GM12873 (cell line): Measurements from ENCODE around the gene RLF.

ENCODE experiments used
- TF ChIP-seq, protein P1 (sequence below): IDR thresholded peaks from 2 replicates; pipeline ENCODE4 v1.5.1; 2012; ENCODE audit warnings: low read depth, mild to moderate bottlenecking, moderate library complexity, low read length, control low read depth; ENCODE audit not compliant: insufficient read depth; ENCODE audit errors: missing control alignments

RLF gene, protein sequence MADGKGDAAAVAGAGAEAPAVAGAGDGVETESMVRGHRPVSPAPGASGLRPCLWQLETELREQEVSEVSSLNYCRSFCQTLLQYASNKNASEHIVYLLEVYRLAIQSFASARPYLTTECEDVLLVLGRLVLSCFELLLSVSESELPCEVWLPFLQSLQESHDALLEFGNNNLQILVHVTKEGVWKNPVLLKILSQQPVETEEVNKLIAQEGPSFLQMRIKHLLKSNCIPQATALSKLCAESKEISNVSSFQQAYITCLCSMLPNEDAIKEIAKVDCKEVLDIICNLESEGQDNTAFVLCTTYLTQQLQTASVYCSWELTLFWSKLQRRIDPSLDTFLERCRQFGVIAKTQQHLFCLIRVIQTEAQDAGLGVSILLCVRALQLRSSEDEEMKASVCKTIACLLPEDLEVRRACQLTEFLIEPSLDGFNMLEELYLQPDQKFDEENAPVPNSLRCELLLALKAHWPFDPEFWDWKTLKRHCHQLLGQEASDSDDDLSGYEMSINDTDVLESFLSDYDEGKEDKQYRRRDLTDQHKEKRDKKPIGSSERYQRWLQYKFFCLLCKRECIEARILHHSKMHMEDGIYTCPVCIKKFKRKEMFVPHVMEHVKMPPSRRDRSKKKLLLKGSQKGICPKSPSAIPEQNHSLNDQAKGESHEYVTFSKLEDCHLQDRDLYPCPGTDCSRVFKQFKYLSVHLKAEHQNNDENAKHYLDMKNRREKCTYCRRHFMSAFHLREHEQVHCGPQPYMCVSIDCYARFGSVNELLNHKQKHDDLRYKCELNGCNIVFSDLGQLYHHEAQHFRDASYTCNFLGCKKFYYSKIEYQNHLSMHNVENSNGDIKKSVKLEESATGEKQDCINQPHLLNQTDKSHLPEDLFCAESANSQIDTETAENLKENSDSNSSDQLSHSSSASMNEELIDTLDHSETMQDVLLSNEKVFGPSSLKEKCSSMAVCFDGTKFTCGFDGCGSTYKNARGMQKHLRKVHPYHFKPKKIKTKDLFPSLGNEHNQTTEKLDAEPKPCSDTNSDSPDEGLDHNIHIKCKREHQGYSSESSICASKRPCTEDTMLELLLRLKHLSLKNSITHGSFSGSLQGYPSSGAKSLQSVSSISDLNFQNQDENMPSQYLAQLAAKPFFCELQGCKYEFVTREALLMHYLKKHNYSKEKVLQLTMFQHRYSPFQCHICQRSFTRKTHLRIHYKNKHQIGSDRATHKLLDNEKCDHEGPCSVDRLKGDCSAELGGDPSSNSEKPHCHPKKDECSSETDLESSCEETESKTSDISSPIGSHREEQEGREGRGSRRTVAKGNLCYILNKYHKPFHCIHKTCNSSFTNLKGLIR (N-terminal part only)

DNA sequence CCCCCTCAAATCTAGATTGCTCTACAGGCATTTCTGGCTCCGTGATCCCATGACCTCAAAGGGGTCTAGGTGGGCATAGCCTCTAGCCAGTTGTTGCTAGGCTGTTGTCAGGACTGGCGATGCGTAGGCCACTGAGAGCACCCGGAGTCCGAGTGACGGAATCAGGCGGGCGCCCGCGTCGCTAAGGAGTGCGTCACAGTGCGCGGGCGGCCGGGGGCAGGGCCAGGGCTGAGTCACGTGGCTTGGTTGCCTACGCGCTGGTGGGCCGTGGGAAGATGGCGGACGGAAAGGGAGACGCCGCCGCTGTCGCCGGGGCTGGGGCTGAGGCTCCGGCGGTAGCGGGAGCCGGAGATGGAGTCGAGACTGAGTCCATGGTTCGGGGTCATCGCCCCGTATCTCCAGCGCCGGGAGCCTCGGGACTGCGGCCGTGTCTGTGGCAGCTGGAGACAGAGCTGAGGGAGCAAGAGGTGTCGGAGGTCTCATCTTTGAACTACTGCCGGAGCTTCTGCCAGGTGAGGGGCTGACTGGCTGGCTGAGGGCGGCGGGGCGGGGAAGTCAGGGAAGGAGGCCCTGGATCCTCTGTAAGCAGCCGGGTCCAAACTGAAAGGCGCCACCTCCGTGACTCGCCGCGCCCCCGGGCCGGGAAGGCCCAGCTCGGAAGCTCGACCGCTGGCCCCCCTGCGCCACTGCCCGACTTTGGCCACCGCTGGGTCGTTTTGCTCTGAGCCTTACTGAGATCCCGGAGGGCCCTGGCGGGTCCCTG lies at the start of gene RLF:
Gene RLF, plus strand, starts transcription at position 263 of the 763 bp plus-strand sequence. Its CDS starts 13 bp downstream, at position 276.
- TF ChIP-seq, protein P1, sequence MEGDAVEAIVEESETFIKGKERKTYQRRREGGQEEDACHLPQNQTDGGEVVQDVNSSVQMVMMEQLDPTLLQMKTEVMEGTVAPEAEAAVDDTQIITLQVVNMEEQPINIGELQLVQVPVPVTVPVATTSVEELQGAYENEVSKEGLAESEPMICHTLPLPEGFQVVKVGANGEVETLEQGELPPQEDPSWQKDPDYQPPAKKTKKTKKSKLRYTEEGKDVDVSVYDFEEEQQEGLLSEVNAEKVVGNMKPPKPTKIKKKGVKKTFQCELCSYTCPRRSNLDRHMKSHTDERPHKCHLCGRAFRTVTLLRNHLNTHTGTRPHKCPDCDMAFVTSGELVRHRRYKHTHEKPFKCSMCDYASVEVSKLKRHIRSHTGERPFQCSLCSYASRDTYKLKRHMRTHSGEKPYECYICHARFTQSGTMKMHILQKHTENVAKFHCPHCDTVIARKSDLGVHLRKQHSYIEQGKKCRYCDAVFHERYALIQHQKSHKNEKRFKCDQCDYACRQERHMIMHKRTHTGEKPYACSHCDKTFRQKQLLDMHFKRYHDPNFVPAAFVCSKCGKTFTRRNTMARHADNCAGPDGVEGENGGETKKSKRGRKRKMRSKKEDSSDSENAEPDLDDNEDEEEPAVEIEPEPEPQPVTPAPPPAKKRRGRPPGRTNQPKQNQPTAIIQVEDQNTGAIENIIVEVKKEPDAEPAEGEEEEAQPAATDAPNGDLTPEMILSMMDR = no peak

DNA sequence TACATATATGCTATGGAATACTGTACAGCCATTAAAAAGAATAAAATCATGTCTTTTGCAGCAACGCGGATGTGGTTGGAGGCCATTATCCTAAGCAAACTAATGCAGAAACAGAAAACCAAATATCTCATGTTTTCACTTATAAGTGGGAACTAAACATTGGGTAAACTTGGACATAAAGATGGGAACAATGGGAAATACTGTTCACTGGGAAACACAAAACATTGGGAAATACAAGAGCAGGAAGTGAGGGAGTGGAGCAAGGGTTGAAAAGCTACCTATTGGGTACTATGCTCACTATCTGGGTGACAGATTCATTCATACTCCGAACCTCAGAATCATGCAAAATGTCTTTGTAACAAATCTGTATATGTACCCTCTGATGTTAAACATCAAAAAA lies 46.8 kb upstream of the RLF start:
- TF ChIP-seq, protein P1 = no peak

DNA sequence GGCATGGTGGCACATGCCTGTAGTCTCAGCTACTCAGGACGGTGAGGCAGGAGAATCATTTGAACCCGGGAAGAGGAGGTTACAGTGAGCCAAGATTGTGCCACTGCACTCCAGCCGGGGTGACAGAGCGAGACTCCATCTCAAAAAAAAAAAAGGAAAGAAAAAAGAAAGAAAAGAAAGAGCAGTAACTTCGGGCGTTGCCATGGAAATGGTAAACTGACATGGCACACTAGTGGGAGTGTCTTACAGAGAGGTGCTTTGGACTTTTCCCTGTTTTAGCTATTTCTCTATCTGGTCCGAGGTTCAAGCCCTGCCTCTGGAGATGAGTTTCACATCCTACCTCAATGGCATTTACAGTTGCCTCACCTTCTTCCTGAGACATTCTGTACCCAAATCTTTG lies 41.1 kb upstream of the RLF start:
- TF ChIP-seq, protein P1 = no peak

DNA sequence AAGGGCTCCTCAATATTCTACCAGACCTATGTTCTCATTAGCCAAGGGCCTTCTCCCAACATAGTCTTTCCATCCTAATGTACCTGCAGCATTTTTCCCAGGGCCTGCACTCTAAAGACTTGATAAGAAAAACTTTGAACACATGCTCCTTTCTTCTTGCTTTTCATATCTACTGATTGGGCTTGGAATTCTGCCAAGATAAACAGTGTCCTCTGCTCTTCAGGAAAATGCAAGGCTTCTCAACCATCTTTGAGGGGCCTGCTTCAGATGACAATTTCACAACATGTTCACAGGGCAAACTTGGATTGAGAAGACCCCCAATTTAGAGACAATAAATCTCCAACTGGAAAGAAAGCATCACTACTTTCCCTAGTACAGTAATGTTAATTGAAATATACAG lies 38.3 kb upstream of the RLF start:
- TF ChIP-seq, protein P1 = no peak

DNA sequence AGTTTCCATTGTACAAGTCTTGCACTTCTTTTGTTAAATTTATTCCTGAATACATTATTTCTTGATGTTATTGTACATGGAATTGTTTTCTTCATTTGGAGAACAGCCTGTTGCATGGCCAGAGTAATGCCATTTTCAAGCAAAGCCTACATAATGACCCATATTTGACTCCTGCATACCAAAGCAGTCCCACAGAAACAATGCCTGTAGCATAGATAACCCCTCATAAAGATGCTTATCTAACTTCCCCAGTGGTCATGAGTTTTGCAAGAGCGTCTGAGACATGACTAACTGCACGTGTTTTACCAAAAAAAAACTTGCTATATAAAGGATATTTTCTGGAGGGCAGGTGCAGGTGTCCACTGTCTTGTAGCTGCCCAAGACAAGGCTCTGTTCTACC lies 30.3 kb upstream of the RLF start:
- TF ChIP-seq, protein P1 = no peak

DNA sequence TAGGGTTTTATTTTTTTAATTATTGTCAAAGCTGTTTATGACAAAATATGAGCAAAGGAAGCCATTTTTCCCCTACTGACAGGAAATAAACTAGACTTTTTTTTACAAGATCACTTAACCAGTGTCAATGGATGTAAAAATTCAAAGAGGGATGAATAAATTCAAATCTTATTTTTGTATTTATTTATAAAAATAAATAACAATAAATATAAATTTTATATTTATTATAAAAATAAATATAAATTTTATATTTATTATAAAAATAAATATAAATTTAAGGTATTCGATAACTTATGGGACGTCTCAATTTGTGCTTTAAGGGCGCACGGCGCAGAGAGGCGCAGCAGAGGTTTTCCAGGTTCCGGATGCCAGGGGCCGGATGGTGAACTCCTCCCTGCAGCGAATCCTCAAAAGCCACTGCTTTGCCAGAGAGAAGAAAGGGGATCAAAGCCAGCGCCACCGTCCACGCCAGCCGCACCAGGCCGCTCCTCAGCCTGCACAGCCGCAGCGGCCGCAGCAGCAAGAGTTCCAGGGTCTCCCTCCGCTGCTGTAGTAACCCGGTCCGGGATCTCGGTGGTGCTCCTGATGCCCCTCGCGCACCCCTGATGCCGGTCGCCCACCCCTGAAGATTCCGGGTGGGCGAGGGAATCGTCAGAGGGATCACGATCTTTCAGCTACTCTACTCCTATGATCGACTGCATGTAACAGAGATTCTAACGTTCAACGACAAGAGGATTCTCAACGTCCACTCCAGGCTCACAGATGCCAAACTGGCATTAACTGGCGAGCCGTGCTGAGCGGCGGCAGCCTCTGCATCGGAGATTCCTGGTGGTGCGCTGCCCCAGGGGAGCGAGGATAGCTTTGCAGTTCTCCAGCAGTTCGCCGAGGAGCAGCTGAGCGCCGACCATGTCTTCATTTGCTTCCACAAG lies 28.5 kb upstream of the RLF start:
- TF ChIP-seq, protein P1 = no peak
